SK-N-SH treated with all-trans-retinoic acid at 6 μM for 48 hours (cell line): ENCODE data around the gene RARS2.

Experiments
- ARNTL ChIP-seq: fragments of 450-650 bp; formaldehyde crosslinking; IDR thresholded peaks from 2 replicates; pipeline ENCODE4 v1.5.0; 2020; ENCODE audit warnings: low read depth, mild to moderate bottlenecking, moderate library complexity, borderline replicate concordance
- BACH2 ChIP-seq: fragments of 250-450 bp; sonication (Bioruptor Pico); IDR thresholded peaks from 2 replicates; pipeline ENCODE4 v1.9.0; 2021; ENCODE audit warnings: mild to moderate bottlenecking, borderline replicate concordance
- CSDC2 ChIP-seq: fragments of 250-450 bp; sonication (Bioruptor Pico); IDR thresholded peaks from 2 replicates; pipeline ENCODE4 v1.5.0; 2020; ENCODE audit warnings: mild to moderate bottlenecking, moderate library complexity
- CSRNP3 ChIP-seq: fragments of 250-450 bp; sonication (Bioruptor Pico); IDR thresholded peaks from 2 replicates; pipeline ENCODE4 v1.5.1; 2021; ENCODE audit warnings: mild to moderate bottlenecking, moderate library complexity
- ISL1 ChIP-seq: fragments of 250-450 bp; sonication (Bioruptor Pico); IDR thresholded peaks from 2 replicates; pipeline ENCODE4 v2.1.2; 2022; ENCODE audit warnings: mild to moderate bottlenecking, moderate library complexity
- OSR1 ChIP-seq: fragments of 250-450 bp; sonication (Bioruptor Pico); IDR thresholded peaks from 2 replicates; pipeline ENCODE4 v1.8.0; 2022; ENCODE audit warnings: moderate library complexity, mild to moderate bottlenecking, inconsistent platforms
- PATZ1 ChIP-seq: fragments of 250-450 bp; sonication (Bioruptor Pico); IDR thresholded peaks from 2 replicates; pipeline ENCODE4 v1.8.0; 2020; ENCODE audit warnings: mild to moderate bottlenecking, moderate library complexity, borderline replicate concordance
- POU6F1 ChIP-seq: fragments of 250-450 bp; sonication (Bioruptor Pico); IDR thresholded peaks from 2 replicates; pipeline ENCODE4 v1.8.0; 2021; ENCODE audit warnings: low read depth, mild to moderate bottlenecking, moderate library complexity, borderline replicate concordance
- RARB ChIP-seq: fragments of 250-450 bp; sonication (Bioruptor Pico); IDR thresholded peaks from 2 replicates; pipeline ENCODE4 v1.8.0; 2021; ENCODE audit warnings: mild to moderate bottlenecking, moderate library complexity
- SNAI2 ChIP-seq: fragments of 250-450 bp; sonication (Bioruptor Pico); IDR thresholded peaks from 2 replicates; pipeline ENCODE4 v1.5.0; 2020; ENCODE audit warnings: mild to moderate bottlenecking, moderate library complexity

DNA sequence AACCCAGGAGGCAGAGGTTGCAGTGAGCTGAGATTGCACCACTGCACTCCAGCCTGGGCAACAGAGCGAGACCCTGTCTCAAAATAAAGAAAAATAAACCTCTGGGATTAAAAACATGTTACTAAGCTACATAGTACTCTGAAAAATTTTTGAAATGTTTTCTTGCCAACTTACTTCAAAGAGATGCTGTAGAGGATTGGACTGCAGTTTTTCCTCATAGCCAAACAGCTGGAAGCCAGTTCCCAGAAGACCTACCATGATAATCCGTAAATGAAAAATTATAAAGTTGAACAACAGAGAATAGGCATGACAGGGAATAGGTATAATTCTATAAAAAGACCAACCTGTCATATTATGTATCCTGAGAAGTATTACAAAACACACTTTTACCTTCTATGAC, 48.0 kb downstream of the RARS2 start:
- TF ChIP-seq CSDC2 (no peak), ARNTL (CRISPR knock-in tag) (no peak), SNAI2 (CRISPR knock-in tag) (no peak), RARB (CRISPR knock-in tag) (no peak), CSRNP3 (CRISPR knock-in tag) (no peak), PATZ1 (no peak), OSR1 (CRISPR knock-in tag) (no peak), BACH2 (no peak), POU6F1 (CRISPR knock-in tag) (no peak), ISL1 (CRISPR knock-in tag) (no peak)
